Lung (tissue), 12 donors: ENCODE measurements around the gene SERPINB13. TPM values are rescaled to one million over a fixed set of nuclear protein-coding genes. Genes with fewer than 3 reads are reported as not detected.

Experiments
- ATAC-seq: fragments of 200-7000 bp; cut with Tn5 transposase; one replicate; pipeline ENCODE4 v1.9.1; 2020; ENCODE audit warnings: moderate number of reproducible peaks; ENCODE audit not compliant: insufficient read depth, low FRiP score
- DNase-seq, 3 donors: peaks; one replicate each; pipeline ENCODE4 v3.0.0-alpha.2; 2013 to 2017
- H3K27ac ChIP-seq, 2 donors: one replicate each; pipeline ENCODE4 v1.5.1; 2013; ENCODE audit warnings: mild to moderate bottlenecking in 2 of 2, moderate library complexity in 2 of 2, control low read depth in 1 of 2, inconsistent platforms in 1 of 2, low read depth in 1 of 2, low read length in 1 of 2
- H3K27me3 ChIP-seq, 3 donors: one replicate each; pipeline ENCODE4 v1.5.1; 2013; ENCODE audit warnings: low read length in 2 of 3; ENCODE audit not compliant: control insufficient read depth in 3 of 3, insufficient read depth in 3 of 3
- H3K36me3 ChIP-seq, 4 donors: one replicate each; pipeline ENCODE4 v1.5.1; 2013; ENCODE audit warnings: low read length in 4 of 4, mild to moderate bottlenecking in 1 of 4, moderate library complexity in 1 of 4; ENCODE audit not compliant: control insufficient read depth in 4 of 4, insufficient read depth in 4 of 4
- H3K4me1 ChIP-seq, 5 donors: one replicate each; pipeline ENCODE4 v1.5.1; 2013; ENCODE audit warnings: low read length in 5 of 5, mild to moderate bottlenecking in 2 of 5, moderate library complexity in 1 of 5; ENCODE audit not compliant: control insufficient read depth in 5 of 5, insufficient read depth in 5 of 5
- H3K4me3 ChIP-seq: one replicate; pipeline ENCODE4 v1.5.1; 2013; ENCODE audit warnings: mild to moderate bottlenecking, control low read depth, moderate library complexity
- H3K9ac ChIP-seq, 2 donors: one replicate each; pipeline ENCODE4 v1.5.1; 2013; ENCODE audit warnings: low read length in 2 of 2, control low read depth in 1 of 2; ENCODE audit not compliant: insufficient read depth in 1 of 2
- H3K9me3 ChIP-seq, 4 donors: one replicate each; pipeline ENCODE4 v1.5.1; 2013; ENCODE audit warnings: low read length in 3 of 4, mild to moderate bottlenecking in 1 of 4, moderate library complexity in 1 of 4; ENCODE audit not compliant: control insufficient read depth in 4 of 4, insufficient read depth in 3 of 4
- CTCF ChIP-seq: IDR thresholded peaks from 2 replicates; pipeline ENCODE4 v1.5.1; 2012; ENCODE audit warnings: mild to moderate bottlenecking; ENCODE audit errors: control extremely low read depth, extremely low read depth
- WGBS, 2 donors: extraction: QIAGEN DNeasy Blood & Tissue Kit; methylation state at CpG; one replicate each; pipeline ENCODE4 v1.1.7; 2013; 5-methylcytosine and 5-hydroxymethylcytosine counted together
- polyA plus RNA-seq, 2 donors: library from polyadenylated mRNA; stranded (reverse); fragments of 200-250 nt; gene quantifications; one replicate each; pipeline ENCODE4 v1.2.1, GENCODE V29; 2013
- total RNA-seq, 2 donors: library from RNA; depleted of rRNA in 1 of 2; stranded (reverse); fragments of >200 nt in 1 of 2; gene quantifications; one replicate each; pipeline ENCODE4 v1.2.1, GENCODE V29; 2014 to 2021
- donor health status: control.
- donor health status: control.
- donor health status: Bipolar disorder and iron deficiency.
- donor health status: healthy.
- donor health status: DM: yes; HTN: yes; CAD: no.

Gene SERPINB13
- total and polyA plus RNA-seq, 4 donors: 0.20 to 1.4 (median 0.20) TPM; not detected in 1

- no peak overlapping the region for H3K27ac ChIP-seq
- H3K4me1 ChIP-seq: no peaks in the 10 kb centered on the region
- no peak overlapping the region for H3K4me3 ChIP-seq
- ATAC-seq: no peak
- H3K27me3 ChIP-seq: no peaks in the 10 kb centered on the region
- no peak for TF ChIP-seq CTCF
- H3K9ac ChIP-seq: no peak overlapping the region
- DNase-seq: no peak
- H3K9me3 ChIP-seq: no peaks in the 10 kb centered on the region
- H3K36me3 ChIP-seq: no peaks in the 10 kb centered on the region
Observed at GRCh38 chr18:63646936-63647335, 59.8 kb downstream of the SERPINB13 start.

- H3K36me3 ChIP-seq: no peaks in the 10 kb centered on the region
- DNase-seq (no peak), ATAC-seq (no peak)
- H3K27me3 ChIP-seq: no peaks in the 10 kb centered on the region
- H3K27ac ChIP-seq: no peak overlapping the region
- no peaks in the 10 kb centered on the region for H3K9me3 ChIP-seq
- no peak overlapping the region for H3K9ac ChIP-seq
- 76% methylated on average over 7 of the region's 7 CpGs for WGBS, 2 donors
- H3K4me1 ChIP-seq: no peaks in the 10 kb centered on the region
- TF ChIP-seq CTCF: no peak
- H3K4me3 ChIP-seq: no peak overlapping the region
Observed at GRCh38 chr18:63648241-63648640, 61.1 kb downstream of the SERPINB13 start.

Other genes starting within 250 kb of the SERPINB13 start
- 10 to 100 TPM; 52.3 to 62.1 TPM for gene KDSR, start 220.1 kb upstream of the SERPINB13 start, total RNA-seq
- 10 to 100 TPM; 22.3 to 32.7 TPM for gene KDSR, start 220.1 kb upstream of the SERPINB13 start, polyA plus RNA-seq
- 10 to 100 TPM; 55.5 to 56.1 TPM for gene VPS4B, start 164.9 kb upstream of the SERPINB13 start, total RNA-seq
- 10 to 100 TPM; 11.7 to 26.2 TPM for gene VPS4B, start 164.9 kb upstream of the SERPINB13 start, polyA plus RNA-seq
- under 1 TPM; 0.37 to 0.92 TPM for gene SERPINB5, start 110.4 kb upstream of the SERPINB13 start, total RNA-seq
- under 1 TPM; 0.45 to 0.77 TPM for gene SERPINB5, start 110.4 kb upstream of the SERPINB13 start, polyA plus RNA-seq
- gene SERPINB12, start 45.0 kb upstream of the SERPINB13 start, total RNA-seq: not detected
- not detected for gene SERPINB12, start 45.0 kb upstream of the SERPINB13 start, polyA plus RNA-seq
- gene SERPINB4, start 56.9 kb downstream of the SERPINB13 start, total RNA-seq: under 1 TPM in 1 of 2 donors, not detected in 1; 0.34 TPM
- gene SERPINB4, start 56.9 kb downstream of the SERPINB13 start, polyA plus RNA-seq: 10 to 100 TPM in 1 of 2 donors, 1 to 10 TPM in 1; 1.0 to 17.4 TPM
- under 1 TPM in 1 of 2 donors, not detected in 1; 0.43 TPM for gene SERPINB3, start 74.5 kb downstream of the SERPINB13 start, total RNA-seq
- gene SERPINB3, start 74.5 kb downstream of the SERPINB13 start, polyA plus RNA-seq: 10 to 100 TPM; 15.3 to 29.0 TPM
- gene SERPINB11, start 115.6 kb downstream of the SERPINB13 start, total RNA-seq: not detected
- gene SERPINB11, start 115.6 kb downstream of the SERPINB13 start, polyA plus RNA-seq: under 1 TPM; 0.45 to 0.52 TPM
- gene SERPINB7, start 188.1 kb downstream of the SERPINB13 start, total RNA-seq: under 1 TPM; 0.12 to 0.17 TPM
- 1 to 10 TPM in 1 of 2 donors, under 1 TPM in 1; 0.22 to 1.6 TPM for gene SERPINB7, start 188.1 kb downstream of the SERPINB13 start, polyA plus RNA-seq